Natural killer cell (primary cell): Measurements from ENCODE around the gene NEDD9. TPM values are rescaled to one million over a fixed set of nuclear protein-coding genes. Genes with fewer than 3 reads are reported as not detected.

Experiments used
- ATAC-seq, 3 donors: fragments of 150-1000 bp in 2 of 3; fragments of 200-7000 bp in 1 of 3; cut with Tn5 transposase; 1 replicate in 1 of 3; 2 replicates in 2 of 3; pipeline ENCODE4 v1.10.0; 2021; ENCODE audit warnings: mild to moderate bottlenecking in 2 of 3, moderate library complexity in 2 of 3
- DNase-seq, 2 donors: peaks; one replicate each; pipeline versions ENCODE4 v3.0.0 to v3.0.0-alpha.2; 2013 to 2021; ENCODE audit warnings: mixed read lengths in 1 of 2
- H3K27ac ChIP-seq: one replicate; pipeline ENCODE4 v1.5.1; 2013; ENCODE audit warnings: mild to moderate bottlenecking, low read length
- H3K27me3 ChIP-seq: one replicate; pipeline ENCODE4 v1.6.1; 2013; ENCODE audit warnings: low read length; ENCODE audit not compliant: control insufficient read depth, insufficient read depth
- H3K36me3 ChIP-seq: one replicate; pipeline ENCODE4 v1.6.1; 2013; ENCODE audit warnings: low read length; ENCODE audit not compliant: control insufficient read depth, insufficient read depth
- H3K4me1 ChIP-seq: one replicate; pipeline ENCODE4 v1.6.1; 2013; ENCODE audit warnings: low read length; ENCODE audit not compliant: control insufficient read depth, insufficient read depth
- H3K4me3 ChIP-seq: one replicate; pipeline ENCODE4 v1.5.1; 2013; ENCODE audit warnings: low read length
- H3K9me3 ChIP-seq: one replicate; pipeline ENCODE4 v1.6.1; 2013; ENCODE audit warnings: low read length; ENCODE audit not compliant: control insufficient read depth, insufficient read depth
- H3K27ac Mint-ChIP-seq, 2 donors: one replicate each; pipeline ENCODE4 v1.8.0; 2022; ENCODE audit warnings: mild to moderate bottlenecking in 2 of 2, mixed read lengths in 2 of 2, moderate library complexity in 1 of 2
- H3K27me3 Mint-ChIP-seq, 2 donors: one replicate each; pipeline ENCODE4 v1.8.0; 2022; ENCODE audit warnings: low read depth in 2 of 2, mixed read lengths in 2 of 2
- H3K36me3 Mint-ChIP-seq: one replicate; pipeline ENCODE4 v1.8.0; 2022; ENCODE audit warnings: mixed read lengths
- H3K4me1 Mint-ChIP-seq, 2 donors: one replicate each; pipeline ENCODE4 v1.8.0; 2022; ENCODE audit warnings: mixed read lengths in 2 of 2
- H3K4me3 Mint-ChIP-seq: one replicate; pipeline ENCODE4 v1.8.0; 2022; ENCODE audit warnings: mild to moderate bottlenecking, moderate library complexity, mixed read lengths
- H3K9me3 Mint-ChIP-seq, 2 donors: one replicate each; pipeline ENCODE4 v1.8.0; 2022; ENCODE audit warnings: mixed read lengths in 2 of 2
- CTCF ChIP-seq: fragments of 200-600 bp; IDR thresholded peaks from one replicate; pipeline ENCODE4 v1.8.0; 2022; ENCODE audit warnings: antibody characterized with exemption
- WGBS: methylation state at CpG from one replicate; pipeline ENCODE4 v1.1.7; 2013; ENCODE audit warnings: missing lambda C conversion rate; ENCODE audit not compliant: insufficient coverage; 5-methylcytosine and 5-hydroxymethylcytosine counted together
- intact Hi-C: fragments of 100-400 bp; cut with micrococcal nuclease; formaldehyde crosslinking; loops from one replicate; pipeline ENCODE4 v1.14.2; 2022
- total RNA-seq, 4 donors: library from RNA; stranded (reverse); fragments of 120-200 nt in 1 of 4; gene quantifications; one replicate each; pipeline versions ENCODE4 v1.2.3 to v1.2.4, GENCODE V29; 2013 to 2022

NEDD9 gene
- total RNA-seq, 3 donors from 2014 or later (not counting 1 experiment from before 2014, with no cell fraction given): 106 to 110 (median 107) TPM

- Histone ChIP-seq H3K36me3 (no peaks in the 10 kb centered on the region), H3K4me1 (no peaks in the 10 kb centered on the region), H3K9me3 (no peaks in the 10 kb centered on the region), H3K27me3 (peaks cover 3% of the 10 kb centered on the region), H3K27ac (no peak overlapping the region), H3K4me3 (no peak overlapping the region)
- ATAC-seq: no peak
- no peak for DNase-seq
- no peak for TF ChIP-seq CTCF
- WGBS: 89% methylated on average over 3 of the region's 3 CpGs
- Mint-ChIP-seq H3K4me1 (peaks cover 12 to 17% of the 10 kb centered on the region in 2 donors), H3K36me3 (no peaks in the 10 kb centered on the region), H3K4me3 (no peak overlapping the region), H3K9me3 (no peaks in the 10 kb centered on the region), H3K27me3 (no peaks in the 10 kb centered on the region), H3K27ac (no peak overlapping the region)
- intact Hi-C loops: no loop called here
Measured at GRCh38 chr6:11162262-11162661, 70.2 kb downstream of the NEDD9 start.

GRCh38 chr6:11161031-11161956, 71.2 kb downstream of the NEDD9 start:
- Histone ChIP-seq H3K36me3 (no peaks in the 10 kb centered on the region), H3K27ac (no peak overlapping the region), H3K9me3 (no peaks in the 10 kb centered on the region), H3K4me1 (no peaks in the 10 kb centered on the region), H3K4me3 (no peak overlapping the region), H3K27me3 (peaks cover 4% of the 10 kb centered on the region)
- DNase-seq (no peak), ATAC-seq (no peak)
- no peak for TF ChIP-seq CTCF
- Mint-ChIP-seq H3K27me3 (peaks cover 0 to 3% of the 10 kb centered on the region in 2 donors), H3K36me3 (no peaks in the 10 kb centered on the region), H3K4me3 (no peak overlapping the region), H3K27ac (no peak overlapping the region), H3K4me1 (peaks cover 12 to 17% of the 10 kb centered on the region in 2 donors), H3K9me3 (no peaks in the 10 kb centered on the region)
- 91% methylated on average over 8 of the region's 9 CpGs for WGBS
- intact Hi-C loops: no loop called here

GRCh38 chr6:11160199-11160598, 72.3 kb downstream of the NEDD9 start:
- H3K9me3 ChIP-seq: no peaks in the 10 kb centered on the region
- Mint-ChIP-seq H3K36me3 (no peaks in the 10 kb centered on the region), H3K4me3 (no peak overlapping the region), H3K27ac (no peak overlapping the region), H3K9me3 (no peaks in the 10 kb centered on the region), H3K27me3 (peaks cover 4 to 14% of the 10 kb centered on the region in 2 donors), H3K4me1 (peaks cover 12 to 15% of the 10 kb centered on the region in 2 donors)
- H3K27ac ChIP-seq: no peak overlapping the region
- no peaks in the 10 kb centered on the region for H3K36me3 ChIP-seq
- H3K27me3 ChIP-seq: peaks cover 4% of the 10 kb centered on the region
- intact Hi-C loops: no loop called here
- H3K4me3 ChIP-seq: no peak overlapping the region
- TF ChIP-seq CTCF: no peak
- ATAC-seq: no peak
- no peaks in the 10 kb centered on the region for H3K4me1 ChIP-seq
- DNase-seq: no peak
- 71% methylated on average over 1 of the region's 1 CpG for WGBS
